Mammary epithelial cell (primary cell): ENCODE data around the gene PAFAH2.

Source experiments
- CTCF ChIP-seq, 2 donors: IDR thresholded peaks in 1 of 2; conservative IDR thresholded peaks in 1 of 2; 2 replicates each; pipeline ENCODE4 v1.5.1; 2011 to 2012; ENCODE audit warnings: inconsistent platforms in 2 of 2, low read length in 2 of 2, mild to moderate bottlenecking in 2 of 2, control low read depth in 1 of 2, low read depth in 1 of 2; ENCODE audit not compliant: insufficient read depth in 1 of 2; ENCODE audit errors: extremely low read depth in 1 of 2
- EZH2 ChIP-seq: IDR thresholded peaks from 2 replicates; pipeline ENCODE4 v1.6.1; 2012; ENCODE audit warnings: low read length, inconsistent platforms, borderline replicate concordance

- TF ChIP-seq CTCF (conservative IDR thresholded peaks at IDR 0.05 in 1 of 2, IDR thresholded peaks at IDR 0.05 in 1 of 2; ENCODE audit: extremely low read depth in 1 of 2, insufficient read depth in 1 of 2, low read depth in 1 of 2, low read length in 2 of 2) (no peak), EZH2 (no peak)
These were observed 44.1 kb upstream of the PAFAH2 start for GRCh38 chr1:26041978-26042377.
